Mesendoderm (in vitro differentiated cells): ENCODE measurements around the gene LGALSL.

Source experiments
- DNase-seq: peaks from one replicate; pipeline ENCODE4 v3.0.0; 2013
- H2AK5ac ChIP-seq: 2 replicates; pipeline ENCODE4 v1.6.1; 2013; ENCODE audit warnings: low read length, inconsistent platforms
- H2BK120ac ChIP-seq: 2 replicates; pipeline ENCODE4 v1.6.1; 2013; ENCODE audit warnings: low read depth, mild to moderate bottlenecking, low read length, moderate library complexity, mixed read lengths
- H2BK15ac ChIP-seq: replicated peaks from 2 replicates; pipeline ENCODE4 v1.6.1; 2013; ENCODE audit warnings: low read depth, mild to moderate bottlenecking, moderate library complexity
- H2BK5ac ChIP-seq: 2 replicates; pipeline ENCODE4 v1.6.1; 2013; ENCODE audit warnings: low read length, inconsistent platforms
- H3K18ac ChIP-seq: 2 replicates; pipeline ENCODE4 v1.6.1; 2013; ENCODE audit warnings: mild to moderate bottlenecking, low read length, mixed read lengths
- H3K23ac ChIP-seq: one replicate; pipeline ENCODE4 v1.6.1; 2013; ENCODE audit warnings: low read length
- H3K27ac ChIP-seq: 2 replicates; pipeline ENCODE4 v1.5.1; 2013; ENCODE audit warnings: low read depth, mild to moderate bottlenecking, inconsistent platforms, low read length, moderate library complexity
- H3K27me3 ChIP-seq: 2 replicates; pipeline ENCODE4 v1.6.1; 2013; ENCODE audit warnings: low read length, control low read depth, mild to moderate bottlenecking, inconsistent platforms; ENCODE audit not compliant: insufficient read depth, poor library complexity
- H3K36me3 ChIP-seq: 2 replicates; pipeline ENCODE4 v1.6.1; 2013; ENCODE audit warnings: low read length, inconsistent platforms; ENCODE audit not compliant: control insufficient read depth, insufficient read depth
- H3K4ac ChIP-seq: one replicate; pipeline ENCODE4 v1.6.1; 2013; ENCODE audit warnings: low read depth, mild to moderate bottlenecking, low read length, moderate library complexity
- H3K4me1 ChIP-seq: 2 replicates; pipeline ENCODE4 v1.6.1; 2013; ENCODE audit warnings: low read depth, low read length, inconsistent platforms; ENCODE audit not compliant: control insufficient read depth
- H3K4me2 ChIP-seq: 2 replicates; pipeline ENCODE4 v1.6.1; 2013; ENCODE audit warnings: low read length
- H3K4me3 ChIP-seq: 2 replicates; pipeline ENCODE4 v1.5.1; 2013; ENCODE audit warnings: mild to moderate bottlenecking, low read length
- H3K56ac ChIP-seq: one replicate; pipeline ENCODE4 v1.6.1; 2013; ENCODE audit warnings: low read length
- H3K79me1 ChIP-seq: 2 replicates; pipeline ENCODE4 v1.6.1; 2013; ENCODE audit warnings: low read length, inconsistent platforms
- H3K79me2 ChIP-seq: 2 replicates; pipeline ENCODE4 v1.6.1; 2013; ENCODE audit warnings: mild to moderate bottlenecking, low read length; ENCODE audit not compliant: control insufficient read depth, insufficient read depth
- H3K9ac ChIP-seq: 2 replicates; pipeline ENCODE4 v1.6.1; 2013; ENCODE audit warnings: low read length, inconsistent platforms
- H4K5ac ChIP-seq: one replicate; pipeline ENCODE4 v1.6.1; 2013; ENCODE audit warnings: low read length
- H4K8ac ChIP-seq: one replicate; pipeline ENCODE4 v1.6.1; 2013; ENCODE audit warnings: low read depth, mild to moderate bottlenecking, control low read depth, low read length, moderate library complexity
- WGBS: extraction: QIAGEN DNeasy Blood & Tissue Kit; methylation state at CpG from one replicate; pipeline ENCODE4 v1.1.7; 2013; ENCODE audit warnings: low lambda C conversion rate, missing lambda C conversion rate; ENCODE audit not compliant: insufficient coverage; ENCODE audit errors: extremely low coverage; 5-methylcytosine and 5-hydroxymethylcytosine counted together

Gene LGALSL

DNA sequence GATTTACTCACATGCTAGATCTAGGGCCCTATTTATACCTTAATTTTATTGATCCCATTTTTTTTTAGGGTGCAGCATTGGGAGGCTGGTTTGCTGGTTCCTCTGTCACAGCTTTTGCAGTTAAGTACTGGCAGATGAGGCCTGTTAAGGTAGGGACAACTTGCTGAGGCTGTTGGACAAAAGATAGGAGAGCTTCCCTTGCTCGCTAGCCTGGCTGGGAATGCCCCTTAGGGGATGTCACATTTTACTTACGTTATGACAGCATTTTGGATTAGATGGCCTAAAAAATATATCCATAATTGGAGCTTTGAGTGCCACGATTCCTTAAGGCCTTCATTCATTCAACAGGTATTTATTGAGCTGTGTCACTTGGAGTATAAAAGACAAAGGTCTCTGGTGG, 8.2 kb downstream of the LGALSL start:
- no peak overlapping the region for H3K23ac ChIP-seq
- H3K4me1 ChIP-seq, result peaks cover 3% of the 10 kb centered on the region
- H2BK5ac ChIP-seq, result no peak overlapping the region
- H3K79me1 ChIP-seq, result no peaks in the 10 kb centered on the region
- no peak overlapping the region for H2BK15ac ChIP-seq
- no peak overlapping the region for H3K27ac ChIP-seq
- H3K56ac ChIP-seq, result no peak overlapping the region
- H2AK5ac ChIP-seq, result no peak overlapping the region
- no peak overlapping the region for H3K4ac ChIP-seq
- no peaks in the 10 kb centered on the region for H3K27me3 ChIP-seq
- no peaks in the 10 kb centered on the region for H3K79me2 ChIP-seq
- no peak for DNase-seq
- H3K4me2 ChIP-seq, result no peak overlapping the region
- no peaks in the 10 kb centered on the region for H3K36me3 ChIP-seq
- no peak overlapping the region for H2BK120ac ChIP-seq
- no CpG with 5 or more reads among the region's 3 CpGs for WGBS
- H4K5ac ChIP-seq, result no peak overlapping the region
- H3K18ac ChIP-seq, result no peak overlapping the region
- H4K8ac ChIP-seq, result no peak overlapping the region
- no peak overlapping the region for H3K9ac ChIP-seq
- no peak overlapping the region for H3K4me3 ChIP-seq

GRCh38 chr2:64462940-64463700, 9.2 kb downstream of the LGALSL start:
- no CpG with 5 or more reads among the region's 5 CpGs for WGBS
- DNase-seq, result no peak
- no peaks in the 10 kb centered on the region for H3K27me3 ChIP-seq
- H3K9ac ChIP-seq, result no peak overlapping the region
- peaks cover 3% of the 10 kb centered on the region for H3K4me1 ChIP-seq
- no peaks in the 10 kb centered on the region for H3K79me2 ChIP-seq
- no peak overlapping the region for H3K18ac ChIP-seq
- no peak overlapping the region for H3K4me2 ChIP-seq
- H3K23ac ChIP-seq, result no peak overlapping the region
- no peak overlapping the region for H2BK5ac ChIP-seq
- no peak overlapping the region for H3K4me3 ChIP-seq
- H2BK120ac ChIP-seq, result no peak overlapping the region
- no peaks in the 10 kb centered on the region for H3K79me1 ChIP-seq
- no peak overlapping the region for H2AK5ac ChIP-seq
- no peak overlapping the region for H3K4ac ChIP-seq
- no peak overlapping the region for H4K8ac ChIP-seq
- H3K56ac ChIP-seq, result no peak overlapping the region
- no peak overlapping the region for H3K27ac ChIP-seq
- no peak overlapping the region for H2BK15ac ChIP-seq
- no peaks in the 10 kb centered on the region for H3K36me3 ChIP-seq
- no peak overlapping the region for H4K5ac ChIP-seq

- WGBS, result no CpG with 5 or more reads among the region's 1 CpG
Measured at GRCh38 chr2:64463781-64464180, 9.8 kb downstream of the LGALSL start.

GRCh38 chr2:64466478-64467085, 12.6 kb downstream of the LGALSL start:
- Histone ChIP-seq H3K56ac (no peak overlapping the region), H3K9ac (no peak overlapping the region), H3K79me2 (no peaks in the 10 kb centered on the region), H3K4ac (no peak overlapping the region), H2BK15ac (no peak overlapping the region), H3K27ac (no peak overlapping the region), H3K27me3 (no peaks in the 10 kb centered on the region), H3K4me3 (no peak overlapping the region), H3K4me2 (no peak overlapping the region), H3K36me3 (no peaks in the 10 kb centered on the region), H3K4me1 (no peaks in the 10 kb centered on the region), H2BK120ac (no peak overlapping the region), H3K79me1 (no peaks in the 10 kb centered on the region), H3K23ac (no peak overlapping the region), H2AK5ac (no peak overlapping the region), H4K5ac (no peak overlapping the region), H2BK5ac (no peak overlapping the region), H4K8ac (no peak overlapping the region), H3K18ac (no peak overlapping the region)
- DNase-seq, result no peak
- WGBS, result no CpG with 5 or more reads among the region's 6 CpGs

More at GRCh38 chr2:64463781-64464180, 9.8 kb downstream of the LGALSL start:
- Histone ChIP-seq H3K23ac (no peak overlapping the region), H4K5ac (no peak overlapping the region), H3K56ac (no peak overlapping the region), H2BK5ac (no peak overlapping the region), H3K4me2 (no peak overlapping the region), H3K9ac (no peak overlapping the region), H4K8ac (no peak overlapping the region), H2AK5ac (no peak overlapping the region), H2BK15ac (no peak overlapping the region), H3K18ac (no peak overlapping the region), H3K27me3 (no peaks in the 10 kb centered on the region), H3K4me3 (no peak overlapping the region), H3K4me1 (peaks cover 3% of the 10 kb centered on the region), H3K4ac (no peak overlapping the region), H3K27ac (no peak overlapping the region), H2BK120ac (no peak overlapping the region), H3K36me3 (no peaks in the 10 kb centered on the region), H3K79me1 (no peaks in the 10 kb centered on the region), H3K79me2 (no peaks in the 10 kb centered on the region)
- DNase-seq, result no peak

- Histone ChIP-seq H3K36me3 (no peaks in the 10 kb centered on the region), H4K5ac (no peak overlapping the region), H3K79me1 (no peaks in the 10 kb centered on the region), H2AK5ac (no peak overlapping the region), H2BK15ac (no peak overlapping the region), H3K4me2 (no peak overlapping the region), H3K9ac (no peak overlapping the region), H3K4me1 (no peaks in the 10 kb centered on the region), H3K18ac (no peak overlapping the region), H3K56ac (no peak overlapping the region), H3K4me3 (no peak overlapping the region), H3K4ac (no peak overlapping the region), H2BK5ac (no peak overlapping the region), H3K27me3 (no peaks in the 10 kb centered on the region), H3K23ac (no peak overlapping the region), H4K8ac (no peak overlapping the region), H2BK120ac (no peak overlapping the region), H3K27ac (no peak overlapping the region), H3K79me2 (no peaks in the 10 kb centered on the region)
- no peak for DNase-seq
- no CpG with 5 or more reads among the region's 8 CpGs for WGBS
Measured at GRCh38 chr2:64467096-64467843, 13.3 kb downstream of the LGALSL start.
